H9 (cell line): Measurements from ENCODE around the gene DLX1. TPM values are rescaled to one million over a fixed set of nuclear protein-coding genes. Genes with fewer than 3 reads are reported as not detected.

Experiments used
- DNase-seq: peaks from one replicate; pipeline ENCODE4 v3.0.0-alpha.2; 2017
- H2AFZ ChIP-seq: one replicate; pipeline ENCODE4 v1.6.1; 2013; ENCODE audit warnings: mild to moderate bottlenecking, low read length, control low read depth, moderate library complexity
- H2AK5ac ChIP-seq: 2 replicates; pipeline ENCODE4 v1.6.1; 2013; ENCODE audit warnings: low read length, control low read depth, mixed read lengths; ENCODE audit not compliant: insufficient read length
- H2BK120ac ChIP-seq: one replicate; pipeline ENCODE4 v1.6.1; 2013; ENCODE audit warnings: low read depth, mild to moderate bottlenecking, low read length, control low read depth, inconsistent platforms; ENCODE audit not compliant: poor library complexity, severe bottlenecking
- H2BK12ac ChIP-seq: 2 replicates; pipeline ENCODE4 v1.6.1; 2013; ENCODE audit warnings: low read length, control low read depth, mixed read lengths, low read depth; ENCODE audit not compliant: insufficient read length
- H2BK15ac ChIP-seq: 2 replicates; pipeline ENCODE4 v1.6.1; 2013; ENCODE audit warnings: low read depth, low read length, control low read depth
- H2BK20ac ChIP-seq: one replicate; pipeline ENCODE4 v1.6.1; 2013; ENCODE audit warnings: low read depth, mild to moderate bottlenecking, low read length, control low read depth, inconsistent platforms; ENCODE audit not compliant: poor library complexity, severe bottlenecking
- H2BK5ac ChIP-seq: 2 replicates; pipeline ENCODE4 v1.6.1; 2013; ENCODE audit warnings: low read length, control low read depth, mixed read lengths; ENCODE audit not compliant: insufficient read length
- H3K14ac ChIP-seq: 2 replicates; pipeline ENCODE4 v1.6.1; 2013; ENCODE audit warnings: low read length, control low read depth; ENCODE audit not compliant: insufficient read depth
- H3K18ac ChIP-seq: 2 replicates; pipeline ENCODE4 v1.6.1; 2013; ENCODE audit warnings: low read depth, mild to moderate bottlenecking, mixed read lengths, low read length, control low read depth; ENCODE audit not compliant: insufficient read length
- H3K23ac ChIP-seq: 2 replicates; pipeline ENCODE4 v1.6.1; 2013; ENCODE audit warnings: low read length, control low read depth, mixed read lengths, low read depth; ENCODE audit not compliant: insufficient read length
- H3K23me2 ChIP-seq: 2 replicates; pipeline ENCODE4 v1.6.1; 2013; ENCODE audit warnings: low read depth, mild to moderate bottlenecking, mixed read lengths, low read length, control low read depth; ENCODE audit not compliant: insufficient read length, poor library complexity, severe bottlenecking
- H3K27ac ChIP-seq: 2 replicates; pipeline ENCODE4 v1.5.1; 2013; ENCODE audit warnings: low read length, control low read depth, mixed read lengths, low read depth; ENCODE audit not compliant: insufficient read length
- H3K27me3 ChIP-seq: 2 replicates; pipeline ENCODE4 v1.6.1; 2013; ENCODE audit warnings: low read length, control low read depth, inconsistent platforms; ENCODE audit not compliant: insufficient read depth
- H3K4ac ChIP-seq: 2 replicates; pipeline ENCODE4 v1.6.1; 2013; ENCODE audit warnings: low read depth, mild to moderate bottlenecking, control low read depth, inconsistent platforms, low read length, moderate library complexity
- H3K4me1 ChIP-seq: 2 replicates; pipeline ENCODE4 v1.6.1; 2013; ENCODE audit warnings: low read length, control low read depth, inconsistent platforms; ENCODE audit not compliant: insufficient read depth
- H3K4me2 ChIP-seq: 2 replicates; pipeline ENCODE4 v1.6.1; 2013; ENCODE audit warnings: low read length, control low read depth, mixed read lengths; ENCODE audit not compliant: insufficient read length, insufficient read depth
- H3K56ac ChIP-seq: 2 replicates; pipeline ENCODE4 v1.6.1; 2013; ENCODE audit warnings: low read depth, mild to moderate bottlenecking, mixed read lengths, low read length, control low read depth; ENCODE audit not compliant: insufficient read length
- H3K79me1 ChIP-seq: 2 replicates; pipeline ENCODE4 v1.6.1; 2013; ENCODE audit warnings: low read depth, mild to moderate bottlenecking, moderate library complexity, low read length, control low read depth, inconsistent platforms; ENCODE audit not compliant: insufficient read depth, poor library complexity, severe bottlenecking
- H3K79me2 ChIP-seq: 2 replicates; pipeline ENCODE4 v1.6.1; 2013; ENCODE audit warnings: low read length, control low read depth, inconsistent platforms; ENCODE audit not compliant: insufficient read depth
- H3K9ac ChIP-seq: 2 replicates; pipeline ENCODE4 v1.6.1; 2013; ENCODE audit warnings: low read length, control low read depth, mixed read lengths; ENCODE audit not compliant: insufficient read length; ENCODE audit errors: extremely low read depth
- H3K9me3 ChIP-seq: one replicate; pipeline ENCODE4 v1.6.1; 2013; ENCODE audit warnings: low read depth, low read length, inconsistent platforms; ENCODE audit not compliant: control insufficient read depth
- H3T11ph ChIP-seq: one replicate; pipeline ENCODE4 v1.6.1; 2013; ENCODE audit warnings: mild to moderate bottlenecking, low read length, control low read depth, inconsistent platforms
- H4K20me1 ChIP-seq: one replicate; pipeline ENCODE4 v1.6.1; 2013; ENCODE audit not compliant: control insufficient read depth, insufficient read length, insufficient read depth
- H4K5ac ChIP-seq: 2 replicates; pipeline ENCODE4 v1.6.1; 2013; ENCODE audit warnings: low read depth, mild to moderate bottlenecking, mixed read lengths, low read length, control low read depth; ENCODE audit not compliant: insufficient read length
- H4K8ac ChIP-seq: replicated peaks from 2 replicates; pipeline ENCODE4 v1.6.1; 2013; ENCODE audit warnings: low read length, control low read depth, mixed read lengths, low read depth; ENCODE audit not compliant: insufficient read length
- H4K91ac ChIP-seq: 2 replicates; pipeline ENCODE4 v1.6.1; 2013; ENCODE audit warnings: low read depth, mild to moderate bottlenecking, moderate library complexity, mixed read lengths, low read length, control low read depth; ENCODE audit not compliant: insufficient read length
- H3K27ac Mint-ChIP-seq, 3 experiments: 2 replicates in 2 of 3; 3 replicates in 1 of 3; pipeline ENCODE4 v1.8.0; 2020 to 2021; ENCODE audit warnings: mixed read lengths in 3 of 3, mild to moderate bottlenecking in 1 of 3, moderate library complexity in 1 of 3
- H3K27me3 Mint-ChIP-seq: 2 replicates; pipeline ENCODE4 v1.8.0; 2021; ENCODE audit warnings: low read depth, mild to moderate bottlenecking, moderate library complexity, mixed read lengths
- H3K36me3 Mint-ChIP-seq, 3 experiments: 2 replicates in 2 of 3; 3 replicates in 1 of 3; pipeline ENCODE4 v1.8.0; 2020 to 2021; ENCODE audit warnings: low read depth in 3 of 3, mixed read lengths in 3 of 3; ENCODE audit not compliant: insufficient read depth in 1 of 3
- H3K4me1 Mint-ChIP-seq, 2 experiments: 2 replicates each; pipeline ENCODE4 v1.8.0; 2020; ENCODE audit warnings: mixed read lengths in 2 of 2
- H3K4me3 Mint-ChIP-seq, 2 experiments: 2 replicates in 1 of 2; 3 replicates in 1 of 2; pipeline ENCODE4 v1.8.0; 2020 to 2021; ENCODE audit warnings: mild to moderate bottlenecking in 2 of 2, mixed read lengths in 2 of 2, moderate library complexity in 1 of 2
- H3K9me3 Mint-ChIP-seq, 2 experiments: 2 replicates in 1 of 2; 3 replicates in 1 of 2; pipeline ENCODE4 v1.8.0; 2020; ENCODE audit warnings: mild to moderate bottlenecking in 2 of 2, mixed read lengths in 2 of 2, moderate library complexity in 1 of 2
- CTCF ChIP-seq: fragments of 200-600 bp; sonication (generic); conservative IDR thresholded peaks from 3 replicates; pipeline ENCODE4 v1.8.0; 2021; ENCODE audit warnings: antibody characterized with exemption, mild to moderate bottlenecking
- WGBS: extraction: QIAGEN DNeasy Blood & Tissue Kit; methylation state at CpG from one replicate; pipeline ENCODE4 v1.1.7; 2013; ENCODE audit warnings: missing lambda C conversion rate, low lambda C conversion rate, mixed read lengths; ENCODE audit not compliant: insufficient read length; ENCODE audit errors: extremely low coverage; 5-methylcytosine and 5-hydroxymethylcytosine counted together
- total RNA-seq: library from RNA; stranded (reverse); gene quantifications from 2 replicates; pipeline ENCODE4 v1.2.1, GENCODE V29; 2021

The DLX1 gene
- total RNA-seq, 1 experiment from 2014 or later = not detected

- H3K18ac ChIP-seq = no peak overlapping the region
- no peak for DNase-seq
- no CpG with 5 or more reads among the region's 1 CpG for WGBS
These were observed 34.7 kb upstream of the DLX1 start for GRCh38 chr2:172050479-172051125.

More at GRCh38 chr2:172050479-172051125, 34.7 kb upstream of the DLX1 start:
- no peak overlapping the region for H2BK12ac ChIP-seq
- no peak overlapping the region for H2BK15ac ChIP-seq
- H2BK5ac ChIP-seq = no peak overlapping the region
- H3K79me1 ChIP-seq = no peaks in the 10 kb centered on the region
- H3K27ac ChIP-seq = no peak overlapping the region
- no peaks in the 10 kb centered on the region for H4K20me1 ChIP-seq
- Mint-ChIP-seq H3K36me3 (no peaks in the 10 kb centered on the region), H3K4me1 (no peaks in the 10 kb centered on the region), H3K9me3 (no peaks in the 10 kb centered on the region), H3K27ac (no peak overlapping the region), H3K4me3 (no peak overlapping the region), H3K27me3 (no peaks in the 10 kb centered on the region)
- no peak overlapping the region for H3K14ac ChIP-seq
- H3K9ac ChIP-seq = no peak overlapping the region
- H3K23me2 ChIP-seq = no peaks in the 10 kb centered on the region
- no peaks in the 10 kb centered on the region for H3K79me2 ChIP-seq
- no peak overlapping the region for H2AK5ac ChIP-seq
- no peak overlapping the region for H3K56ac ChIP-seq
- H3K27me3 ChIP-seq = no peaks in the 10 kb centered on the region
- H4K91ac ChIP-seq = no peak overlapping the region
- H2BK20ac ChIP-seq = no peak overlapping the region
- no peaks in the 10 kb centered on the region for H3K4me1 ChIP-seq
- no peak overlapping the region for H4K5ac ChIP-seq
- no peak overlapping the region for H3K23ac ChIP-seq
- H2BK120ac ChIP-seq = no peak overlapping the region
- no peaks in the 10 kb centered on the region for H3K9me3 ChIP-seq
- H3T11ph ChIP-seq = no peak overlapping the region
- H3K4me2 ChIP-seq = no peak overlapping the region
- H2AFZ ChIP-seq = no peak overlapping the region
- no peak for TF ChIP-seq CTCF
- no peak overlapping the region for H4K8ac ChIP-seq
- H3K4ac ChIP-seq = no peak overlapping the region
